AG04449 (cell line): Measurements from ENCODE around the gene SDHAF1.
A peak's percentile ranks its signal among the peaks of the same experiment; 100 is the strongest.

Source experiments
- CTCF ChIA-PET: fragments of 350-600 bp; formaldehyde crosslinking; extraction: SDS; loops from one replicate; lab custom pipeline; 2021; ENCODE audit warnings: antibody characterized with exemption; lab: Yijun Ruan, JAX
- POLR2A ChIA-PET: fragments of 400-600, 350-600 bp; formaldehyde crosslinking; extraction: SDS; loops from one replicate; lab custom pipeline; 2020; ENCODE audit warnings: antibody characterized with exemption, inconsistent platforms; lab: Yijun Ruan, JAX
- DNase-seq: peaks from one replicate; pipeline ENCODE4 v3.0.0-alpha.2; 2010; ENCODE audit warnings: low read depth, low spot score
- H3K4me3 ChIP-seq: 2 replicates; pipeline ENCODE4 v1.5.1; 2011; ENCODE audit warnings: low read depth, mild to moderate bottlenecking, control low read depth, low read length
- TF ChIP-seq, protein P1 (sequence below): IDR thresholded peaks from one replicate; pipeline ENCODE4 v1.5.1; 2011; ENCODE audit warnings: mild to moderate bottlenecking, moderate library complexity, low read length, control low read depth, inconsistent platforms; ENCODE audit not compliant: insufficient read depth; ENCODE audit errors: missing control alignments

SDHAF1 gene

DNA sequence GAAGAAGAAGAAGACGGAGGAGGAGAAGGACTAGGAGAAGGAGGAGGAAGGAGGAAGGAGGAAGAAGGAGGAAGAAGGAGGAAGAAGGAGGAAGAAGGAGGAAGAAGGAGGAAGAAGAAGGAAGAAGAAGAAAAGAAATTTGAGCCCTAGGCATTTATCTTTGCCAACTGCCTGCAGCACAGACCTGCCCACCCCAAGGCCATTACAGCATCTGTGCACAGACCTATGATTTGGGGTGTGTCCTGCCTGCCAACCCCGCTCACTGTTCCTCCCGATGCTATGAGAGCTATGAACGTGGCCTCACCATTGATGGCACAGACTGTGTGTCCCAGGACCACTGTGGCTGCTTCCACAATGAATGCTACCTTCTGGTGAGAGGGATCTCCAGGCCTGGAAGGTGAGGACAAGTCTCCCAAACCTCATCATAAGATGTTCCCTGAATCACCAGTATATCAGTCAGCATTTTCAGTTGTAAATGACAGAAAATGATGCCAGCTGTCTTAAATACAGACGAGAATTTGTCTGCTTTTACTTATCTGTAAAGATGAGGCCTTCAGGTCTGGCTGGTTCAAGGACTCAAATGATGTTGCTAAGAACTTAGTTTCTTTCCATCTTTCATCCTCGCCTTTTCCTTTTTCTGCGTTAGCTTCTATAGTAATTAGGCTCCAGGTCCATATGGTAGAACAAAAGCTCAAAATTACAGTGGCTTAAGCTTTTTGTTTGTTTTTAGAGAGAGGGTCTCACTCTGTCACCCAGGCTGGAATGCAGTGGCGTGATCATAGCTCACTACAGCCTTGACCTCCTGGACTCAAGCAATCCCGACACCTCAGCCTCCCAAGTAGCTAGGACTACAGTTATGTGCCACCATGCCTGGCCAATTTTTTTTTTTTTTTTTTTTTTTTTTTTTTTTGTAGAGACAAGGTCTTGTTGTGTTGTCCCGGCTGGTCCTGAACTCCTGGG, 3.9 kb upstream of the SDHAF1 start:
- TF ChIP-seq, protein P1, sequence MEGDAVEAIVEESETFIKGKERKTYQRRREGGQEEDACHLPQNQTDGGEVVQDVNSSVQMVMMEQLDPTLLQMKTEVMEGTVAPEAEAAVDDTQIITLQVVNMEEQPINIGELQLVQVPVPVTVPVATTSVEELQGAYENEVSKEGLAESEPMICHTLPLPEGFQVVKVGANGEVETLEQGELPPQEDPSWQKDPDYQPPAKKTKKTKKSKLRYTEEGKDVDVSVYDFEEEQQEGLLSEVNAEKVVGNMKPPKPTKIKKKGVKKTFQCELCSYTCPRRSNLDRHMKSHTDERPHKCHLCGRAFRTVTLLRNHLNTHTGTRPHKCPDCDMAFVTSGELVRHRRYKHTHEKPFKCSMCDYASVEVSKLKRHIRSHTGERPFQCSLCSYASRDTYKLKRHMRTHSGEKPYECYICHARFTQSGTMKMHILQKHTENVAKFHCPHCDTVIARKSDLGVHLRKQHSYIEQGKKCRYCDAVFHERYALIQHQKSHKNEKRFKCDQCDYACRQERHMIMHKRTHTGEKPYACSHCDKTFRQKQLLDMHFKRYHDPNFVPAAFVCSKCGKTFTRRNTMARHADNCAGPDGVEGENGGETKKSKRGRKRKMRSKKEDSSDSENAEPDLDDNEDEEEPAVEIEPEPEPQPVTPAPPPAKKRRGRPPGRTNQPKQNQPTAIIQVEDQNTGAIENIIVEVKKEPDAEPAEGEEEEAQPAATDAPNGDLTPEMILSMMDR = no peak
- CTCF ChIA-PET = interaction anchor here (1.2 to 1.5 kb wide), 2 partner anchors 31 to 44 kb away, joined by 3 to 4 read pairs; no protein-coding TSS in a partner anchor
- POLR2A ChIA-PET = no interaction called here
- no peak overlapping the region for H3K4me3 ChIP-seq
- DNase-seq = no peak

- TF ChIP-seq, protein P1 = no peak
- ChIA-PET CTCF (interaction anchor here (1.2 kb wide), 1 partner anchor 32 kb away, joined by 3 read pairs; no protein-coding TSS in a partner anchor), POLR2A (no interaction called here)
- no peak for DNase-seq
- no peak overlapping the region for H3K4me3 ChIP-seq
These were observed 3.1 kb upstream of the SDHAF1 start for GRCh38 chr19:35991731-35992450.

DNA sequence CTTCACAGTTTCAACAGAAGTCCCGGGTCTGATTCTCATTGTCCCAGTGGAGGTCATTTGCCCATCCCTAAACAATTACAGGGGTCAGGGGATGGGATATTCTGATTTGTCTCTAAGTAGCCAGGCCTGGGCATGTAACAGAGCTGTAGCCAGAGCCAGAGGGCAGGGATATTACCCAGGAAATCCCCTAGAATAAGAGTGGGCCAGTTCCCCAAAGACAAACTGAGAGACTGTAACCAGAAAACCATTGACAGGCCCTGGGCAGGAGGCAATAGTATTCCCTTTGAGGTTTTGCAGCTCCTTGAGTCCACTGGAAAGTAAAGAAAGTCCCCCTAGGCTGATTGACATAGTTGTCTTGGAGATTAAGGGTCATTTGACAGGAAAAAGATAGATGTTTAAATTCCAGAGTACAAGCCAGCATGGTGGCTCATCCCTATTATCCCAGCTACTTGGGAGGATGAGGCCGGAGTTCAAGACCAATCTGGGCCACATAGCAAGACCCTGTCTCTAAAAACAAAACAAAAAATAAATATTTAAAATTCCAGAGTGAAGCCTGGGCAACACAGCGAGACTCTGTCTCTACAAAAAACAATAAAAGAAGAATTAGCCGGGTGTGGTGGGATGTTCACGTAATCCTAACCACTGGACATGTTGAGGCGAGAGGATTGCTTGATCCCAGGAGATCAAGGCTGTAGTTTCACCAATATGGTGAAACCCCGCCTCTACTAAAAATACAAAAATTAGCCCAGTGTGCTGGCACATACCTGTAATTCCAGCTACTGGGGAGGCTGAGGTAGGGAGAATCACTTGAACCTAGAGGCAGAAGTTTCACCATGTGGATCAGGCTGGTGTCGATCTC, 1.9 kb upstream of the SDHAF1 start:
- CTCF ChIA-PET = interaction anchor here (0.9 to 1.7 kb wide), 4 partner anchors 10 to 55 kb away, joined by 3 to 5 read pairs (median 4); partner anchors contain the start of gene ALKBH6
- H3K4me3 ChIP-seq = no peak overlapping the region
- POLR2A ChIA-PET = interaction anchor here (0.6 kb wide), 1 partner anchor 143 kb away, joined by 3 read pairs; no protein-coding TSS in a partner anchor
- no peak for DNase-seq
- TF ChIP-seq, protein P1 = no peak

- ChIA-PET POLR2A (interaction anchor here (0.6 to 1.0 kb wide), 2 partner anchors 20 to 142 kb away, joined by 3 to 4 read pairs; partner anchors contain the start of gene ALKBH6), CTCF (interaction anchor here (0.6 to 1.7 kb wide), 5 partner anchors 11 to 176 kb away, joined by 3 to 5 read pairs (median 3); partner anchors contain the start of gene ALKBH6)
- TF ChIP-seq, protein P1 = no peak
- no peak for DNase-seq
- H3K4me3 ChIP-seq = peak overlapping the region; percentile 78
These were observed 927 bp upstream of the SDHAF1 start for GRCh38 chr19:35993923-35994598.

DNA sequence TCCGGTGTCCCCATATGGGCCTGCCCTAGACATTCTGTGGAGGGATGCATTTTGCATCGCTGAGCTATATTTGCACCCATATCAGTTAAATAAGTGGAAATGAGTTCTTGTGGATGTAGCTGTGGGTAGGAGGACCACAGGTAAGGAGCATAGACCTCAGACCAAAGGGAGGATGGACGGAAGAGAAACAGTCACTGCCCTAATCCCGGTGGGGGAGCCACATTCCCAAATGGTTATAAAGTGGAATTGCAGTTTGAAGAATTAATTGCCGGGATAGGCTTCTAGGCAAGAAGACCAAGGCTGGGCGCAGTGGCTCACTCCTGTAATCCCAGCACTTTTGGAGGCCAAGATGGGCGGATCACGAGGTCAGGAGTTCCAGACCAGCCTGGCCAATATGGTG, 1.8 kb downstream of the SDHAF1 start:
- POLR2A ChIA-PET = interaction anchor here (0.6 to 1.9 kb wide), 2 partner anchors 17 to 287 kb away, joined by 3 to 4 read pairs; partner anchors contain the start of gene ALKBH6
- no peak overlapping the region for H3K4me3 ChIP-seq
- CTCF ChIA-PET = interaction anchor here (0.8 to 1.6 kb wide), 5 partner anchors 9 to 115 kb away, joined by 3 to 6 read pairs (median 4); partner anchors contain the start of genes SYNE4 and THAP8
- TF ChIP-seq, protein P1 = no peak
- DNase-seq = no peak
